A549 treated with CpdA at 1 μM for 4 hours (cell line): ENCODE results near the gene SYNDIG1L. TPM values are rescaled to one million over a fixed set of nuclear protein-coding genes. Genes with fewer than 3 reads are reported as not detected.

Experiments
- total RNA-seq: library from RNA; stranded (reverse); fragments of 200-300 nt; extraction: Qiagen RNA extraction; gene quantifications from 5 replicates; pipeline ENCODE4 v1.2.3, GENCODE V29; 2022; ENCODE audit warnings: low read depth

The SYNDIG1L gene
- not detected in 5 replicates for total RNA-seq

DNA sequence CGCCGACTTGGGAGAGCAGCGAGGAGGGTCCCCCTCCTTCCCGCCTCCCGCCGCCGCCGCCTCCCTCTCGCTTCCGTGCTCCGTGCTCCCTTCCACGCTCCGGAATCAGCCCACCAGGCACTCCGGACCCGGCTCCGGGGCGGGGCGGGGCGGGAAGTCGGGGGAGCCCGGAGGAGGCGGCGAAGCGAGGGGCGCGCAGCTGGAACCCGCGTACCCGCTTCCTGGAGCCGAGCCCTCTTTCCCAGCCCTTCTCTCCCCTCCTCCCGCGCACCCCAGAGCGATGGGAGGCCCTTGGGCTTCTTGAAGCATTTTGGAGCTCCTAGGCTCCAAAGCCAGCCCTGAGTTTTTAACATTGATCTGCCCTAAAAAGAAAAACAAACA is at the start of gene SYNDIG1L:
Gene SYNDIG1L (minus strand): TSS at position 9 of the 381 bp plus-strand sequence. CDS start 16,466 bp downstream, outside the sequence.

Other genes starting within 250 kb of the SYNDIG1L start
- gene VSX2, start 186.8 kb downstream of the SYNDIG1L start, total RNA-seq, result not detected in 5 replicates
- 31.0 to 36.9 TPM (median 34.4 TPM) in 5 replicates for gene ABCD4, start 123.3 kb downstream of the SYNDIG1L start, total RNA-seq
- gene VRTN, start 77.7 kb downstream of the SYNDIG1L start, total RNA-seq, result not detected in 5 replicates
- 222 to 318 TPM (median 245 TPM) in 5 replicates for gene NPC2, start 67.1 kb upstream of the SYNDIG1L start, total RNA-seq
- gene ISCA2, start 67.6 kb upstream of the SYNDIG1L start, total RNA-seq, result 37.1 to 44.9 TPM (median 43.5 TPM) in 5 replicates
- 9.6 to 16.4 TPM (median 10.6 TPM) in 5 replicates for gene LTBP2, start 186.0 kb upstream of the SYNDIG1L start, total RNA-seq